Measurements from ENCODE around the gene VTI1A.

VTI1A gene

DNA sequence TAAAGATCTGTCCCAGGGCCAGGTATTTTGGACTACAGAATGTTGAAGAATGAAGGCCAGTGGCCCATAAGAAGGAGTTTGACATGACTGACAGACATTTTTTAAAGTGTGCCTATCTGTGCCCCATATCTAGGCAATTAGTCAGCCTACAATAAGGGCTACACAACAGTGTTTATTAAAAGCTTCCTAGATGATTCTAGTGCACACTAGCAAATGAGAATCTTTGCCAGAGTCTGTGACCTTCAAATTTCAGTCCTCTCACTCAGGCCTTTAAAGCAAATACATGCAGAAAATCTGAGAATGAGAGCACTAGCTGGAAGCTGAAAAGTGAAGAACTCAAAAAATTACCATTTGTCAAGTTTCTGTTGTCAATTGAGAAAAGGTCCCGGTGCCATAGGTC lies 208.7 kb downstream of the VTI1A start:
- Histone ChIP-seq H3K9me3 (ENCODE audit: control insufficient read depth, low read length) (no peaks in the 10 kb centered on the region), H3K4me1 (ENCODE audit: control insufficient read depth, insufficient read depth, low read length, poor library complexity, severe bottlenecking) (no peaks in the 10 kb centered on the region), H3K27ac (ENCODE audit: insufficient read depth, low read length, poor library complexity, severe bottlenecking) (no peak overlapping the region), H3K27me3 (replicated peaks; ENCODE audit: control insufficient read depth, insufficient read depth, low read length, poor library complexity, severe bottlenecking) (no peaks in the 10 kb centered on the region), H3K36me3 (ENCODE audit: control insufficient read depth, insufficient read depth, low read length) (no peaks in the 10 kb centered on the region), H3K4me3 (ENCODE audit: insufficient read depth, low read depth, low read length, poor library complexity, severe bottlenecking) (no peak overlapping the region)
- no peak for DNase-seq

DNA sequence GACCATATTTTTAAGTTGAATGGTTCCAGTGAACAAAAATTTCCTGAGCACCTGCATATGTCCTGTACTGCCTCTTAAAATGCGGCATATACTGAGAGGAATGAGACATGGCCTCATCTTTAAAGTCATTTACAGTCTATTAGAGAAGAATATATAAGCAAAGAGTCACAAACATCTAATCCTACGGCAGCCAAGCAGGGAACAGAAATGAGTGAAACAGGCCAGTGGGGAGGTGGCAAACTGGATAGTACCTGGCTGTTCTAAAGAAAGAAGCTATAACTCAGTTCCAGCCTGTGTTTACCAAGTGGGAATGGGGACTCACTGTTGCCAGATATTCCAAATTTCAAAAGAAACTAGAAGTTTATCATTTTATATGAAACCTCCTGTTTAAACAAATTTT lies 211.4 kb downstream of the VTI1A start:
- H3K27ac ChIP-seq (ENCODE audit: insufficient read depth, low read length, poor library complexity, severe bottlenecking), result no peak overlapping the region

DNA sequence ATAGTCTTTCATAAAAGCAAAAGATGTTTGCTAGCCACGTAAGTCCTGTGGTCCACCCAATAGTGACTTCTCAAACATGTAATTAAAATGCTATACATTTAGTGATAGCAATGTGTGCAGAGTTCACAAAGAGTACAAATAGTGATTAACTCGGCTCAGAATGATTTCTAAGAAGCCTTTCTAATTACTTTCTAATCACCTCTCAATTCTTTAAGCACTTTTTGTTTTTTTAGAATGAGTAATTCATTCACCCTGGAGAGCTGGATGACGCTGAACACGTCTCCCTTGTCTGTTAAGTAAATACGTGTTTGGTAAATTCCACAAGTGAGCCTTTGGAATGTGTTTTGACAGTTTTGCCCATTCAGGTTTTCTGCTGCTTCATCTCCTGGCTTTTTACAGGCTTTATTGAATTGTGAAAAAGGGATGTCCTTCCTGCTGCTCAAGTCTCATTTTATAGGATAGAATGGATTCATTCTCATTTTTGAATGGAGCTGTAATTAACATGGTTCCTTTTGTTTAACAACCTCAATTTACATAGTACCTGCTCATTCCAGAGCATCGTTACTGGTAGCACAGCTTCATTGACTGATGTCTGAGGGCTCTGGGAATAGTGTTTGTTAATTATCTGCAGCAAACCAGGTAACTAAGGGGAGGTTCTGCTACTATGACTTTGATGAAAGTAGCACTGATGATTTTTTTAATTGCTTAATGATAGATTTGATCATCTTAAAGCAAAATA lies 212.1 kb downstream of the VTI1A start:
- Histone ChIP-seq H3K4me1 (ENCODE audit: control insufficient read depth, insufficient read depth, low read length, poor library complexity, severe bottlenecking) (no peaks in the 10 kb centered on the region), H3K27me3 (replicated peaks; ENCODE audit: control insufficient read depth, insufficient read depth, low read length, poor library complexity, severe bottlenecking) (no peaks in the 10 kb centered on the region), H3K4me3 (ENCODE audit: insufficient read depth, low read depth, low read length, poor library complexity, severe bottlenecking) (no peak overlapping the region), H3K36me3 (ENCODE audit: control insufficient read depth, insufficient read depth, low read length) (no peaks in the 10 kb centered on the region), H3K27ac (ENCODE audit: insufficient read depth, low read length, poor library complexity, severe bottlenecking) (no peak overlapping the region), H3K9me3 (ENCODE audit: control insufficient read depth, low read length) (no peaks in the 10 kb centered on the region)
- DNase-seq, result no peak

More for the DNA sequence above, 211.4 kb downstream of the VTI1A start:
- no peak for DNase-seq
- H3K9me3 ChIP-seq (ENCODE audit: control insufficient read depth, low read length), result no peaks in the 10 kb centered on the region
- H3K4me1 ChIP-seq (ENCODE audit: control insufficient read depth, insufficient read depth, low read length, poor library complexity, severe bottlenecking), result no peaks in the 10 kb centered on the region
- no peaks in the 10 kb centered on the region for H3K27me3 ChIP-seq (replicated peaks; ENCODE audit: control insufficient read depth, insufficient read depth, low read length, poor library complexity, severe bottlenecking)
- H3K4me3 ChIP-seq (ENCODE audit: insufficient read depth, low read depth, low read length, poor library complexity, severe bottlenecking), result no peak overlapping the region
- no peaks in the 10 kb centered on the region for H3K36me3 ChIP-seq (ENCODE audit: control insufficient read depth, insufficient read depth, low read length)

DNA sequence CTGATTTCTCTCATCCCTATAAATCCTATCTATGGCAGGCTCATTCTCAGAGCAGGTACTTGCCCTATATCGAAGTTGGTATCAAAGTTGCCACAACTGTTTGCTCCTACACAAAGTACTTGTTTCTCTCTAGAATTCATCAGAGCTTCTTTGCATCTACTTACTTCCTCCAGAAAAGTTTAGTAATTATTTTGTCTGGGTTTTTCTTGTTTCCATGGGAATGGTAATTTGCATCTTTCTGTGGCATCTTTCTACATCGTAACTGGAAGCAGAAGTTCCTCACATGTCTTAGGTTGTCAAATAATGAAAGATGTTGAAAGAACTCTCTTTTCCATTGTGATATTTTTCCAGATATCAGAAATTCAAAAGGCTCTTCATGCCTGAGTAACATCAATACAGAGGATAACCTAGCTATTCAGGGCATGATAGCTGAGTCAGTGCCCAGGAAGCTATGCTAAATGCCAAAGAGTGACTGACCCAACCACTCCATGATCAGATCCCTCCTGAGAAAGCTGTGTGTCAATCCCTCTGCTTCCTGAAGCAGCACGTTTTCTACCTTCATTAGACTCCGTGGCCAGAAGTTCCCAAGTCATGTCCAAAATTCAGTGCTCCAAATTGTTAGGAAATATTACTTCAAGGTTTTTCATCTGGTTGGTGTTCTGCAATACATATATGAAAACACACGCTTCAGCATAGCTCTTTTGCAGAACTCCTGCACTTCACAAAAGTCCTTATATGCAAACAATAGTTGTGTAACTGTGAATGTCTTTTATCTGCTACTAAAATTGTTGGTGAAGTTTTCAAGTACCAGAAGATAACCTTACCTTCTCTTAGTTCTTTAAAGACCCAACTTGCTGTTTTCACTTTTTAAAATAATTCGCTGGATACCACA lies 216.5 kb downstream of the VTI1A start:
- Histone ChIP-seq H3K4me3 (ENCODE audit: insufficient read depth, low read depth, low read length, poor library complexity, severe bottlenecking) (no peak overlapping the region), H3K27me3 (replicated peaks; ENCODE audit: control insufficient read depth, insufficient read depth, low read length, poor library complexity, severe bottlenecking) (no peaks in the 10 kb centered on the region), H3K9me3 (ENCODE audit: control insufficient read depth, low read length) (no peaks in the 10 kb centered on the region), H3K4me1 (ENCODE audit: control insufficient read depth, insufficient read depth, low read length, poor library complexity, severe bottlenecking) (no peaks in the 10 kb centered on the region), H3K27ac (ENCODE audit: insufficient read depth, low read length, poor library complexity, severe bottlenecking) (no peak overlapping the region), H3K36me3 (ENCODE audit: control insufficient read depth, insufficient read depth, low read length) (no peaks in the 10 kb centered on the region)
- DNase-seq, result no peak

DNA sequence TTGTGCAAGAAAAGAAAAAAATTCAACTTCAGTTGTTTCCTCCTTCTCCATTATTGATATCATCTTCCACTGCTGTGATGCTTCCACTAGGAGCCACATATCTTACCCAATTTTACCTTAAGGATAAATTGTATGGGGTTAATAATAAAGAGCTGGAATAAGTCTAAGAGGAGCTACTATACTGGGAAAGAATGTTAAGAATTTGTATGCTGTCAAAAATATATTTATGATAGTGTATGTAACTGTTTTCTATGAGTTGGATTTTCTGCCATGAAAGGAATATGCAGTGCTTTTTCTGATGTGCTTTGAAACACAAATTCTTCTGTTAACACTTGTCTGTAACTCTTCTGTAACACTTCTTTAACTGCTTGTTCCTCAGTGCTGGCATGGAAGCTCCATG lies 219.1 kb downstream of the VTI1A start:
- peaks cover 4% of the 10 kb centered on the region for H3K36me3 ChIP-seq (ENCODE audit: control insufficient read depth, insufficient read depth, low read length)
- no peaks in the 10 kb centered on the region for H3K4me1 ChIP-seq (ENCODE audit: control insufficient read depth, insufficient read depth, low read length, poor library complexity, severe bottlenecking)
- no peaks in the 10 kb centered on the region for H3K9me3 ChIP-seq (ENCODE audit: control insufficient read depth, low read length)
- H3K27me3 ChIP-seq (replicated peaks; ENCODE audit: control insufficient read depth, insufficient read depth, low read length, poor library complexity, severe bottlenecking), result no peaks in the 10 kb centered on the region
- H3K4me3 ChIP-seq (ENCODE audit: insufficient read depth, low read depth, low read length, poor library complexity, severe bottlenecking), result no peak overlapping the region
- no peak overlapping the region for H3K27ac ChIP-seq (ENCODE audit: insufficient read depth, low read length, poor library complexity, severe bottlenecking)
- no peak for DNase-seq

DNA sequence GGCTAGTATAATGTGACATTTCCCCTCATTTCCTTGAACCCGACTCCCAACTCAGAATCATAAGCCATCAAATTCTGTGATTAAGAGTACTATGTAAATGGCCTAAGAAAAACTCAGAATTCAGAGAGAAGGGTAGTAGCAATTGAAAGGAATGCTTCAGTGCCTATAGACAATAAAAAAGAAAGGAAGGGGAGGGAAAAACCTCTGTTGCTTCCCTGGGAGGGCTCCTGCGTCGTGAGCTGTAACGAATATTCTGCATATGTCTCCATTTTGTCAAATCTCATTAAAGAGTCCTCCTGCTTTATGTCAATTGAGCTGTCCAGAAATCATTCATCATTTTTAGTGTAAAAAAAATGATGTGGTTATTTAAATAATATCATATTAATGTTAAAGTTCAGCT lies 223.0 kb downstream of the VTI1A start:
- H3K27me3 ChIP-seq (replicated peaks; ENCODE audit: control insufficient read depth, insufficient read depth, low read length, poor library complexity, severe bottlenecking), result no peaks in the 10 kb centered on the region
- H3K4me1 ChIP-seq (ENCODE audit: control insufficient read depth, insufficient read depth, low read length, poor library complexity, severe bottlenecking), result no peaks in the 10 kb centered on the region
- no peaks in the 10 kb centered on the region for H3K9me3 ChIP-seq (ENCODE audit: control insufficient read depth, low read length)
- no peak overlapping the region for H3K4me3 ChIP-seq (ENCODE audit: insufficient read depth, low read depth, low read length, poor library complexity, severe bottlenecking)
- DNase-seq, result no peak
- H3K36me3 ChIP-seq (ENCODE audit: control insufficient read depth, insufficient read depth, low read length), result peaks cover 4% of the 10 kb centered on the region
- no peak overlapping the region for H3K27ac ChIP-seq (ENCODE audit: insufficient read depth, low read length, poor library complexity, severe bottlenecking)

DNA sequence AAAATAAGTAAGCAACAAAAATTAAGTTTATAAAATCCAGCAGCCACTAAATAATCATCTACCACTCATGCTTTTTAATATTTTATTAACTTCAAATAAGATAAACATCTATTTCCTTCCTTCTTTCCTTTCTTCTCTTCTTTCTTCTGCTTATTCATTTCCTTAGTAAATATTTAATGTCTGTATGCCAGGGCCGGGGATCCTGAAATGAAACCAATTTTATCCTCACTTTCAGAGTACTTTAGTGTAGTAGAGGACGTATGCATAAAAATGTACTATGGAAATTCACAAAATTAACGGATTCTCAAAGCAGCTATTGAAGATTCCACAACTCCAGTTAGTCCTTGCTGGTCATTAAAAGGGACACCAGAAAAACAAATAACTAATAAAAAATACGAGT lies 224.7 kb downstream of the VTI1A start:
- Histone ChIP-seq H3K27ac (ENCODE audit: insufficient read depth, low read length, poor library complexity, severe bottlenecking) (no peak overlapping the region), H3K36me3 (ENCODE audit: control insufficient read depth, insufficient read depth, low read length) (peaks cover 4% of the 10 kb centered on the region), H3K9me3 (ENCODE audit: control insufficient read depth, low read length) (no peaks in the 10 kb centered on the region), H3K4me1 (ENCODE audit: control insufficient read depth, insufficient read depth, low read length, poor library complexity, severe bottlenecking) (no peaks in the 10 kb centered on the region), H3K4me3 (ENCODE audit: insufficient read depth, low read depth, low read length, poor library complexity, severe bottlenecking) (no peak overlapping the region), H3K27me3 (replicated peaks; ENCODE audit: control insufficient read depth, insufficient read depth, low read length, poor library complexity, severe bottlenecking) (no peaks in the 10 kb centered on the region)
- DNase-seq, result no peak

DNA sequence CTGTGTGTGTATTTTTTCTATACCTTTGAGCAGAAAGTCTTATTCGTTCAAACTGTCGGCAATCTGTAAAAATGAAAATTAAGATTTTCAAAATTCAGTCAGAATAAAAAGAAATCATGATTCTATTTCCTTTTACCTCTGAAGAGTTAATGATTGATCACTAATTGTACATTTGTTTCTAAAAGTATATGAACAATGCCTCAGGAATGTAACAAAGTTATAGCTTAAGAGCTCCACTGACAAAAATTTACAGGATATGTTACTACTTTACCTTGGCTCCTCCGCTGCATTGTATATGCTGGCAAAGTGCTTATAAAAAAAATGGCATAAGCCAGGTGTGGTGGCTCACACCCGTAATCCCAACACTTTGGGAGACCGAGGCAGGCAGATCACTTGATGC lies 225.7 kb downstream of the VTI1A start:
- DNase-seq, result no peak
- H3K27me3 ChIP-seq (replicated peaks; ENCODE audit: control insufficient read depth, insufficient read depth, low read length, poor library complexity, severe bottlenecking), result no peaks in the 10 kb centered on the region
- H3K36me3 ChIP-seq (ENCODE audit: control insufficient read depth, insufficient read depth, low read length), result peaks cover 10% of the 10 kb centered on the region
- no peaks in the 10 kb centered on the region for H3K9me3 ChIP-seq (ENCODE audit: control insufficient read depth, low read length)
- no peaks in the 10 kb centered on the region for H3K4me1 ChIP-seq (ENCODE audit: control insufficient read depth, insufficient read depth, low read length, poor library complexity, severe bottlenecking)
- H3K27ac ChIP-seq (ENCODE audit: insufficient read depth, low read length, poor library complexity, severe bottlenecking), result no peak overlapping the region
- no peak overlapping the region for H3K4me3 ChIP-seq (ENCODE audit: insufficient read depth, low read depth, low read length, poor library complexity, severe bottlenecking)

DNA sequence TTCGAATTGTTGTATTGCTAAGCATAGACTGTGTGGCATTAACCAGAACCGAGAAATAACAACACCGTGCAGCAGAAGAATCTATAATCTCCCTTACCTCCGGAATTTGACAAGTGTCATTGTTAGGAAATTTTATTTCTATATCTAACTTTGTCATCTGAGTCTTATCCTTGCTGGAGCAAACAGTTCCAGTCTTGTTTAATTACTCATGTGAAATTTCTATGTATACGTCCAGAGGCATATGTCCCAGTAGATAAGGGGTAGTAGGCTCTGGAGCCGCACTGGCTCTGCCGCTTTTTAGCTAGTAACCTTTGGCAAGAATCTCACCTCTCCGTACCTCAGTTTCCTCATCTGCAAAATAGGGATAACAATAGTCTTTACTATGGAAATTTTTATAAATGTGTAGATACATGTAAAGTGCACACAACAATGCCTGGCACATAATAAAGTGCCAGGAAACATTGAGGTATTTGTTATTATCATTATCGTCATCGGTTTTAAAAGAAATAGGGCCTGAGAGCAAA lies 228.6 kb downstream of the VTI1A start:
- H3K9me3 ChIP-seq (ENCODE audit: control insufficient read depth, low read length), result no peaks in the 10 kb centered on the region
- H3K4me1 ChIP-seq (ENCODE audit: control insufficient read depth, insufficient read depth, low read length, poor library complexity, severe bottlenecking), result no peaks in the 10 kb centered on the region
- DNase-seq, result no peak
- no peaks in the 10 kb centered on the region for H3K27me3 ChIP-seq (replicated peaks; ENCODE audit: control insufficient read depth, insufficient read depth, low read length, poor library complexity, severe bottlenecking)
- H3K27ac ChIP-seq (ENCODE audit: insufficient read depth, low read length, poor library complexity, severe bottlenecking), result no peak overlapping the region
- H3K4me3 ChIP-seq (ENCODE audit: insufficient read depth, low read depth, low read length, poor library complexity, severe bottlenecking), result no peak overlapping the region
- peaks cover 6% of the 10 kb centered on the region for H3K36me3 ChIP-seq (ENCODE audit: control insufficient read depth, insufficient read depth, low read length)

DNA sequence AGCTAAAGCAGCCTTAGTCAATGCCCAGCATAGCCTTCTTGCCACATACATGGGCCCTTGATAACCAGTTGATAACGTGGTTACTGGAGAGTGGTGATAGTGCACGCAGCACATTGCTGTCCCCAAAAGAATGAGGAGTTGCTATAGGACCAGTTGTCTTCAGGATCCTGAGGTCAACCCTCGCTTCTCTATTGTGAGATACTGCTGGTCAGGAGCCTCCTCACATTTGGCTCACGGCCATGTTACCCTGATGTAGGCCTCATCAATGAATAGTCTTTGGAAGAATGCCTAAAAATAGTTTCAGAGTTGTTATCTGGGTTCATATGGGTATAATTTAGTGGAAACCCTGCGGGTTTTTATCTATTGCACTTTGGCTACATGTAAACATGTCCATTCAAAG lies 230.7 kb downstream of the VTI1A start:
- no peak for DNase-seq
- H3K4me1 ChIP-seq (ENCODE audit: control insufficient read depth, insufficient read depth, low read length, poor library complexity, severe bottlenecking), result no peaks in the 10 kb centered on the region
- no peak overlapping the region for H3K4me3 ChIP-seq (ENCODE audit: insufficient read depth, low read depth, low read length, poor library complexity, severe bottlenecking)
- H3K9me3 ChIP-seq (ENCODE audit: control insufficient read depth, low read length), result no peaks in the 10 kb centered on the region
- H3K36me3 ChIP-seq (ENCODE audit: control insufficient read depth, insufficient read depth, low read length), result peaks cover 6% of the 10 kb centered on the region
- no peaks in the 10 kb centered on the region for H3K27me3 ChIP-seq (replicated peaks; ENCODE audit: control insufficient read depth, insufficient read depth, low read length, poor library complexity, severe bottlenecking)
- no peak overlapping the region for H3K27ac ChIP-seq (ENCODE audit: insufficient read depth, low read length, poor library complexity, severe bottlenecking)

Measured in effector memory CD4-positive, alpha-beta T cell (primary cell).